Measurements from ENCODE around the gene LCN10. TPM values are rescaled to one million over a fixed set of nuclear protein-coding genes. Genes with fewer than 3 reads are reported as not detected.

Gene LCN10
- total RNA-seq, 2 experiments from 2014 or later = not detected

GRCh38 chr9:136726631-136727191, 16.0 kb downstream of the LCN10 start:
- Histone ChIP-seq H3K9me2 (ENCODE audit: insufficient read depth, low read length) (no peaks in the 10 kb centered on the region), H3K4me2 (ENCODE audit: low read length) (peak overlapping the region; percentile 93), H3K27ac (ENCODE audit: low read depth, low read length, poor library complexity, severe bottlenecking) (peak overlapping the region; percentile 78), H3K9me3 (ENCODE audit: low read length) (no peaks in the 10 kb centered on the region), H3K36me3 (ENCODE audit: insufficient read depth, low read length) (peaks cover 60% of the 10 kb centered on the region), H4K20me1 (ENCODE audit: insufficient read depth, low read length) (peaks cover 27% of the 10 kb centered on the region), H3K4me1 (ENCODE audit: insufficient read depth, low read length, poor library complexity, severe bottlenecking) (peaks cover 32% of the 10 kb centered on the region), H3K79me2 (ENCODE audit: insufficient read depth, low read depth, low read length) (peaks cover 41% of the 10 kb centered on the region), H3K4me3 (ENCODE audit: low read depth, low read length, poor library complexity, severe bottlenecking) (peak overlapping the region; percentile 100), H2AFZ (ENCODE audit: low read length) (no peak overlapping the region)
- CTCF ChIA-PET (ENCODE audit: unreplicated experiment) = interaction anchor here (0.5 kb wide), 1 partner anchor 307 kb away, joined by 6 read pairs; no protein-coding TSS in a partner anchor
- DNase-seq (ENCODE audit: low spot score) = peak; percentile 87
- TF ChIP-seq EZH2phosphoT487 (IDR thresholded peaks at IDR 0.05; ENCODE audit: borderline replicate concordance, low read depth, low read length) = no peak
- TF ChIP-seq CTCF (conservative IDR thresholded peaks at IDR 0.05; ENCODE audit: low read length) = peak; percentile 85
- intact Hi-C loops (cut with micrococcal nuclease; ENCODE audit: unreplicated experiment) = no loop called here
- POLR2A ChIA-PET = interaction anchor here (0.7 to 1.0 kb wide), 3 partner anchors 11 to 159 kb away, joined by 3 to 4 read pairs (median 3); partner anchors contain the start of gene TRAF2
- no TSS peak for BruUV-seq (replicated peaks)

DNA sequence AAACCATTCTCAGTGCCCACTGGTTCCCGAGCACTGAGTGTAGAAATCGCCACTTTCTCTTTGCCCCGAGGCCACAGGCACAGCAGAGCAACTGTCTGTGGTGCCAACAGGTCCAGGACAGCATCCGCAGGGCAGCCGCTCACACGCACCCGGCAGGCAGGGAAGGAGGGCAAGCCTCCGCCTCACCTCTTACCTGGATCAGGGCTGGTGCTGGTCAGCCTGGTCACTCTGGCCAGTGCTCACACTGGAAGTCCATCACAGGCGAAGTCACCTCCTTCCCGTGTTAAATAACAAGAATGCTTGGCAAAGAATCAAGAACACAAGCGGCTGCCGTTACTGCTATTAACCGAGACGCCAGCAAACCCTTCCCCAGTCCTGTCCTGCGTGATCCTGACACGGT, 16.6 kb downstream of the LCN10 start:
- Histone ChIP-seq H3K9me3 (ENCODE audit: low read length) (no peaks in the 10 kb centered on the region), H3K4me2 (ENCODE audit: low read length) (peak overlapping the region; percentile 93), H3K79me2 (ENCODE audit: insufficient read depth, low read depth, low read length) (peaks cover 41% of the 10 kb centered on the region), H2AFZ (ENCODE audit: low read length) (no peak overlapping the region), H3K27ac (ENCODE audit: low read depth, low read length, poor library complexity, severe bottlenecking) (peak overlapping the region; percentile 78), H3K36me3 (ENCODE audit: insufficient read depth, low read length) (peaks cover 62% of the 10 kb centered on the region), H3K4me1 (ENCODE audit: insufficient read depth, low read length, poor library complexity, severe bottlenecking) (peaks cover 32% of the 10 kb centered on the region), H4K20me1 (ENCODE audit: insufficient read depth, low read length) (peaks cover 27% of the 10 kb centered on the region), H3K4me3 (ENCODE audit: low read depth, low read length, poor library complexity, severe bottlenecking) (peak overlapping the region; percentile 100), H3K9me2 (ENCODE audit: insufficient read depth, low read length) (no peaks in the 10 kb centered on the region)
- TF ChIP-seq CTCF (conservative IDR thresholded peaks at IDR 0.05; ENCODE audit: low read length) (no peak), EZH2phosphoT487 (IDR thresholded peaks at IDR 0.05; ENCODE audit: borderline replicate concordance, low read depth, low read length) (no peak)
- intact Hi-C loops (cut with micrococcal nuclease; ENCODE audit: unreplicated experiment) = no loop called here
- no peak for DNase-seq (ENCODE audit: low spot score)
- ChIA-PET POLR2A (interaction anchor here (0.5 kb wide), 1 partner anchor 49 kb away, joined by 3 read pairs; no protein-coding TSS in a partner anchor), CTCF (ENCODE audit: unreplicated experiment) (no interaction called here)
- BruUV-seq (replicated peaks) = no TSS peak

DNA sequence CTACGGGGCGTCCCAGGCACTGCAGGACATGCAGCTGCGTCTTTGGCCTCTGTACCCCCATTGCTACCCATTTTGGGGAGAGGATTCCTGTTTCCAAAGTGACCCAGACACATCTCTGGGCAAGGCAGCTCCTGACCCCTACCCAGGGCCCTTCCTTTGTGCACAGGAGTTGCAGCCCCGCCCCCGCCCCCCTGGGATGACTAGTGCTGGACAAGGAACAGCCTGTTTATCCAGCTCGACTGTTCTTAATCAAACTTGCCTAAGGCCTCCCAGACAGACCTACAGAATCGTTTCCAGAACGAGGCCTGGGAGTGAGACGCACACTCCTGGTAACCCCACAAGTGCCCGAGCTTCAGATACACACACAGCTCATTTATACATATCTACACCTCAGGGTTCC, 17.1 kb downstream of the LCN10 start:
- Histone ChIP-seq H4K20me1 (ENCODE audit: insufficient read depth, low read length) (peaks cover 27% of the 10 kb centered on the region), H3K9me2 (ENCODE audit: insufficient read depth, low read length) (no peaks in the 10 kb centered on the region), H2AFZ (ENCODE audit: low read length) (no peak overlapping the region), H3K4me1 (ENCODE audit: insufficient read depth, low read length, poor library complexity, severe bottlenecking) (peaks cover 32% of the 10 kb centered on the region), H3K4me3 (ENCODE audit: low read depth, low read length, poor library complexity, severe bottlenecking) (peak overlapping the region; percentile 100), H3K27ac (ENCODE audit: low read depth, low read length, poor library complexity, severe bottlenecking) (peak overlapping the region; percentile 78), H3K4me2 (ENCODE audit: low read length) (peak overlapping the region; percentile 93), H3K79me2 (ENCODE audit: insufficient read depth, low read depth, low read length) (peaks cover 41% of the 10 kb centered on the region), H3K36me3 (ENCODE audit: insufficient read depth, low read length) (peaks cover 64% of the 10 kb centered on the region), H3K9me3 (ENCODE audit: low read length) (no peaks in the 10 kb centered on the region)
- ChIA-PET POLR2A (interaction anchor here (0.5 kb wide), 1 partner anchor 48 kb away, joined by 3 read pairs; no protein-coding TSS in a partner anchor), CTCF (ENCODE audit: unreplicated experiment) (no interaction called here)
- no peak for DNase-seq (ENCODE audit: low spot score)
- no peak for TF ChIP-seq CTCF (conservative IDR thresholded peaks at IDR 0.05; ENCODE audit: low read length)
- no TSS peak for BruUV-seq (replicated peaks)
- intact Hi-C loops (cut with micrococcal nuclease; ENCODE audit: unreplicated experiment) = no loop called here
